ENCODE results near the gene CHST9. TPM values are rescaled to one million over a fixed set of nuclear protein-coding genes. Genes with fewer than 3 reads are reported as not detected.

The CHST9 gene
- total RNA-seq, 1 donor from 2014 or later, result 5.6 TPM

- ATAC-seq, result no peak
- H3K9me3 ChIP-seq, result no peaks in the 10 kb centered on the region
- no peak for DNase-seq
- intact Hi-C loops (cut with DNase I), result no loop called here
- no peaks in the 10 kb centered on the region for H3K36me3 ChIP-seq
- no peak overlapping the region for H3K4me3 ChIP-seq
- no peaks in the 10 kb centered on the region for H3K27me3 ChIP-seq (ENCODE audit: low read depth)
- H3K4me1 ChIP-seq, result no peaks in the 10 kb centered on the region
- no peak for TF ChIP-seq CTCF (IDR thresholded peaks at IDR 0.05)
- H3K27ac ChIP-seq, result no peak overlapping the region
Measured at GRCh38 chr18:27142891-27143290, 42.2 kb downstream of the CHST9 start.

- intact Hi-C loops (cut with DNase I), result no loop called here
- no peak overlapping the region for H3K27ac ChIP-seq
- DNase-seq (no peak), ATAC-seq (no peak)
- no peaks in the 10 kb centered on the region for H3K4me1 ChIP-seq
- H3K4me3 ChIP-seq, result no peak overlapping the region
- no peaks in the 10 kb centered on the region for H3K9me3 ChIP-seq
- TF ChIP-seq CTCF (IDR thresholded peaks at IDR 0.05), result no peak
- no peaks in the 10 kb centered on the region for H3K36me3 ChIP-seq
- H3K27me3 ChIP-seq (ENCODE audit: low read depth), result no peaks in the 10 kb centered on the region
Measured at GRCh38 chr18:27141876-27142275, 43.2 kb downstream of the CHST9 start.

GRCh38 chr18:27138079-27138478 is 47.0 kb downstream of the CHST9 start:
- H3K27ac ChIP-seq, result no peak overlapping the region
- ATAC-seq (no peak), DNase-seq (no peak)
- intact Hi-C loops (cut with DNase I), result no loop called here
- H3K27me3 ChIP-seq (ENCODE audit: low read depth), result no peaks in the 10 kb centered on the region
- no peaks in the 10 kb centered on the region for H3K4me1 ChIP-seq
- H3K36me3 ChIP-seq, result no peaks in the 10 kb centered on the region
- H3K4me3 ChIP-seq, result no peak overlapping the region
- TF ChIP-seq CTCF (IDR thresholded peaks at IDR 0.05), result no peak
- H3K9me3 ChIP-seq, result no peaks in the 10 kb centered on the region

GRCh38 chr18:27136208-27136535 is 48.9 kb downstream of the CHST9 start:
- H3K36me3 ChIP-seq, result no peaks in the 10 kb centered on the region
- H3K4me1 ChIP-seq, result no peaks in the 10 kb centered on the region
- no peak overlapping the region for H3K27ac ChIP-seq
- TF ChIP-seq CTCF (IDR thresholded peaks at IDR 0.05), result no peak
- no peaks in the 10 kb centered on the region for H3K27me3 ChIP-seq (ENCODE audit: low read depth)
- no peaks in the 10 kb centered on the region for H3K9me3 ChIP-seq
- DNase-seq (peak; percentile 51), ATAC-seq (peak; percentile 71 to 90)
- intact Hi-C loops (cut with DNase I), result no loop called here
- H3K4me3 ChIP-seq, result no peak overlapping the region

- Histone ChIP-seq H3K9me3 (no peaks in the 10 kb centered on the region), H3K27ac (no peak overlapping the region), H3K36me3 (no peaks in the 10 kb centered on the region), H3K4me3 (no peak overlapping the region), H3K4me1 (no peaks in the 10 kb centered on the region), H3K27me3 (ENCODE audit: low read depth) (no peaks in the 10 kb centered on the region)
- DNase-seq (no peak), ATAC-seq (no peak)
- no peak for TF ChIP-seq CTCF (IDR thresholded peaks at IDR 0.05)
- intact Hi-C loops (cut with DNase I), result no loop called here
Measured at GRCh38 chr18:27135504-27136207, 49.5 kb downstream of the CHST9 start.
